GM18511 (cell line): ENCODE results near the gene PRIMPOL.
A peak's percentile ranks its signal among the peaks of the same experiment; 100 is the strongest.
"Not testable (repeated sequence)": the region's sequence is repeated elsewhere in the genome, so short reads cannot be mapped to it uniquely, and the experiment has no call there.

ENCODE experiments used
- ATAC-seq: cut with Tn5 transposase; IDR thresholded peaks from one replicate; pipeline ENCODE4 v1.9.1; 2021; ENCODE audit warnings: mild to moderate bottlenecking, moderate library complexity; ENCODE audit not compliant: unreplicated experiment

PRIMPOL gene, protein sequence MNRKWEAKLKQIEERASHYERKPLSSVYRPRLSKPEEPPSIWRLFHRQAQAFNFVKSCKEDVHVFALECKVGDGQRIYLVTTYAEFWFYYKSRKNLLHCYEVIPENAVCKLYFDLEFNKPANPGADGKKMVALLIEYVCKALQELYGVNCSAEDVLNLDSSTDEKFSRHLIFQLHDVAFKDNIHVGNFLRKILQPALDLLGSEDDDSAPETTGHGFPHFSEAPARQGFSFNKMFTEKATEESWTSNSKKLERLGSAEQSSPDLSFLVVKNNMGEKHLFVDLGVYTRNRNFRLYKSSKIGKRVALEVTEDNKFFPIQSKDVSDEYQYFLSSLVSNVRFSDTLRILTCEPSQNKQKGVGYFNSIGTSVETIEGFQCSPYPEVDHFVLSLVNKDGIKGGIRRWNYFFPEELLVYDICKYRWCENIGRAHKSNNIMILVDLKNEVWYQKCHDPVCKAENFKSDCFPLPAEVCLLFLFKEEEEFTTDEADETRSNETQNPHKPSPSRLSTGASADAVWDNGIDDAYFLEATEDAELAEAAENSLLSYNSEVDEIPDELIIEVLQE

DNA sequence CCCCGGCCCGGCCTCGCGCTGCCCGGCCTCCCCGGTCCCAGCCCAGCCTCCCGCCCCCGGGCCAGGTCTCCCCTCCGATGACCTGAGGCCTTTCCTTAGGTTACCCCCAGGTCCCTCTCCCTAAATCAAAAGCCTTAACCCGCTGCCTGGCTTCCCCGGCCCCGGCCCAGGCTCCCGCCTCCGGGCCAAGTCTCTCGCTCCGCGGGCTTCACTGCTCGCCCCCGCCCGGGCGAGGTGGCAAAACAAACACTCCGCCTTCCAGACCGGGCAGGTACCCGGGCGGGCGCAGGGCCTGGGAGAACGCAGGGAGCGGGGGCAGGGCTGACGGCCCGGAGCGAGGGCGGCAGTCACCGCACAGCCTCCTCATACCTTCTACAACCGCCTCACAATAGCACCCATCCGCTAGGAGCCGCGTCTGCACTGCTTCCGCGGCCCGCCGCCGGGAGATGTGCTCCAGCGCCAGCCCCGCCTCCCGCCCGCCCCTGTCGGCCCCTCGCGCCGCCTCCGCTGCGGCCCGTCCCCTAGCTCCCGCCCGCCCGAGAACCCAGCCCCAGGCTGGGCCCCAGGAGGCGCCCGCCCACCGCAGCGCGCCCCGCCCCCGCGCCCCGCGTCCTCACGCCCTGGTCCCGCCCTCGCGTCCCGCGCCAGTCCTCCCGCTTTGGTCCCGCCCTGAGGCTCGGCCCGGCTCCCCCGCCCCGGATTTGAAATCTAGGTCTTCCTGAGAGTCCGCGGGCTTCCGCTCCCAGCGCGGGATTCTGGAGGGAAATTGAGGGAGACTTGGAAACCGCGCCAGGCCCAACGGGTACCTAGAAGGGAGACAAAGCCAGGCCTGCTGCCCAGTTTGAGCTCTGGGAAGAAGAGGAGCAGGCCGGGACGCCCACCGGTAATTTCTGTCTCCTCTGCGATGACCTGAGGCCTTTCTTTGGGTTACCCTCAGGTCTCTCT is at the start of gene PRIMPOL, which contains the start of gene CASP3:
Gene PRIMPOL, plus strand, starts transcription at position 713 of the 945 bp plus-strand sequence. CDS start 7,403 bp downstream, outside the sequence.
Gene CASP3, minus strand, starts transcription at position 422 of the 945 bp plus-strand sequence. CDS start 10,994 bp downstream, outside the sequence.
- ATAC-seq: peak; percentile 84

DNA sequence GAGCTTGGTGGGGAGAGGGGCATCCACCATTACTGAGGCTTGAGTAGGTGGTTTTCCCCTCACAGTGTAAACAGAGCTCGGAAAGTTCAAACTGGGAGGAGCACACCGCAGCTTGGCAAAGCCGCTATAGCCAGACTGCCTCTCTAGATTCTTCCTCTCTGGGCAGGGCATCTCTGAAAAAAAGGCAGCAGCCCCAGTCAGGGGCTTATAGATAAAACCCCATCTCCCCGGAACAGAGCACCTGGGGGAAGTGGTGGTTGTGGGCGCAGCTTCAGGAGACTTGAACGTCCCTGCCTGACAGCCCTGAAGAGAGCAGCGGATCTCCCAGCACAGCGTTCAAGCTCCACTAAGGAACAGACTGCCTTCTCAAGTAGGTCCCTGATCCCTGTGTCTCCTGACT is 48.6 kb upstream of the PRIMPOL start:
- not testable (repeated sequence) for ATAC-seq

DNA sequence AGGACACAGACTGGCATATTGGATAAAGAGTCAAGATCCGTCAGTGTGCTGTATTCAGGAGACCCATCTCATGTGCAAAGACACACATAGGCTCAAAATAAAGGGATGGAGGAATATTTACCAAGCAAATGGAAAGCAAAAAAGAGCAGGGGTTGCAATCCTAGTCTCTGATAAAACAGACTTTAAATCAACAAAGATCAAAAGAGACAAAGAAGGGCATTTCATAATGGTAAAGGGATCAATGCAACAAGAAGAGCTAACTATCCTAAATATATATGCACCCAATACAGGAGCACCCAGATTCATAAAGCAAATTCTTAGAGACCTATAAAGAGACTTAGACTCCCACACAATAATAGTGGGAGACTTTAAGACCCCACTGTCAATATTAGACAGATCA is 46.7 kb upstream of the PRIMPOL start:
- ATAC-seq: not testable (repeated sequence)

- ATAC-seq: not testable (repeated sequence)
Observed at GRCh38 chr4:184607429-184607828, 42.1 kb upstream of the PRIMPOL start.

GRCh38 chr4:184612074-184612473 is 37.5 kb upstream of the PRIMPOL start:
- no peak for ATAC-seq

DNA sequence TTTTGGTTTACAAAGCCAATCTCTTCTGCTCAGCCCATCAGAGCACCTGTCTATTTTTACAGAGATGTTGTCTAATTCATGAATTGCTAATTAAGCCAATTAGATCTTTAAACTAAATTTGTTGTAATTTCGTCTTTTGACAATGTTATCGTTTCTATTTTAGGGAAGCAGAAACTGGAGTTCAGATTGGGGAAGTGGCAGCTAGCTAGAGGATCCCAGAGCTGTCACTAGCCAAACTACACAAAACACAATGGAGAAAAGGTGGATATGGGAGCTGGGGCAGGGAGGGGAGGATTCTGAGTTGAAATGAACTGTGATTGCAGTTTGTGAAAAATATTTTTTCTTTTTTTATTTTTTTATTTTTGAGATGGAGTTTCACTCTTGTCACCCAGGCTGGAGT is 36.1 kb upstream of the PRIMPOL start:
- no peak for ATAC-seq

DNA sequence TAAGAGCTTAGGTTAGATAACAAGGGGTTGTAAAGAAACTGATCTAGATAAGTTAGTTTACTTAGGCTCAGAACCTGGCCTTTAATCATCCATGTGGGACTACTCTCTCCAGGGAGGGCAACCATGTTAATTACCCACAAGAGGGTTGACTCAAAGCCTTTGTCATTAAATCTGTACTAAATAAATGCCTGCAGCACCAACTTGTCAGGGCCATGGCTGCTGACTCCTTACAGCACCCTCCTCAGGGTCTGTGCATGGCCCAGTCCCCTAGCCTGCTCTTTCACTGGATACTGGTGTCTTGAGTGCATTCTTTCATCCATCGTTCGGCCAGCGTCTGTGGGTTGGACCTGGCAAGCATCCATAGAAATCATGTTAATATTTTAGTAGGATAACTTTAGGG is 35.0 kb upstream of the PRIMPOL start:
- ATAC-seq: no peak

- not testable (repeated sequence) for ATAC-seq
Observed at GRCh38 chr4:184616168-184616567, 33.4 kb upstream of the PRIMPOL start.

- ATAC-seq: peak; percentile 90
Observed at GRCh38 chr4:184616633-184617551, 32.6 kb upstream of the PRIMPOL start.

DNA sequence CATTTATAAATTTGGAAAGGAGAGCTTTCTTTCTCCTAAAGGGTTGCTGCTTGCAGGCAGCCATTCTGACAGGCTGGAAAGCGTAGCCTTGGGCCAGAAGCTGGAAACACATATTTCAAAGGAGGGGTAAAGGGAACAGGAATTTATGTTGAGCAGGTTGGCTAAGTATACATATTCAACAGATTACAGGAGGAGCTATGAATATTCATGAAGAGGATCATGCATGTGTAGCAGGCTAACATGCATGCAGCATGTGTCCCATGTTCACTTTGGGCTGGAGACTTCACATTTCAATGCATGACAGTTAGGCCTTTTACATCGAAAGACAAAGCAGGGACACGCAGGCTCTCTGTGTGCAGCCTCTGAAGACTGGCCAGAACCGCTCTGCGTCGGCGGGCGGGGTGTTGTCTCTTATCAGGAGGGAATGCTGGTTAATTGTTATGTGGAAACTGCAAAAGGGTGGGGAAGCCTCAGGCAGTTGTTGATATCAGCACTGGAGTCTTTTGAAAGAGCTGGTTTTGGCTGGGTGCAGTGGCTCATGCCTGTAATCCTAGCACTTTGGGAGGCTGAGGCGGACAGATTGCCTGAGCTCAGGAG is 31.8 kb upstream of the PRIMPOL start:
- ATAC-seq: no peak

DNA sequence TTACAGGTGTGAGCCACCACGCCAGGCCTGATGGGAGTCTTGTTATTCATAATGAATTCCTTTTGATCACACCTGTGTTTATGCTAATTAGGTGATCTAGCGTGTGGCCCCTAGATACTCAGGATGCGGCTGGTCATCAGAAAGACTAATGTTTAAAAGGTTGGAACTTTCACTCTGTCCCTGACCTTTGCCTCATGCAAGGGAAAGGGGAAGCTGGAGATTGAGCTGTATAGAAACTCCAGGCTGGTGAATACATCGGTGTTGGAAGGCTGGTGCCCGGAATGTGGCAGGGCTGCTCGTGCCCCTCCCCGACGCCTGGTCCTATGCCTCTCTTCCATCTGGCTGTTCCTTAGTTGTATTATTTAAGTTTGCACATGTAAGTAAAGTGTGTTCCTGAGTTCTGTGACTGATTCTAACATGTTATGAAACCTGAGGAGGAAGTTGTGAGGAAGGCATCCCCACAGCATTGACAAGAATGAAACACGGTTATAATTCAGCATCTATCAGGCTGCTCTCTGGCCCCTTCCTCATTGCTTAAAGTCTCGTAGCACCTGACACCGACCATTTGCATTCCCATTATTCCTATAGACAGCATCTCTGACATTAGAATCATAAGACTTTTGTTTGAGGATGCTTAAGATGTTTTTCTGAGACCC is 29.2 kb upstream of the PRIMPOL start:
- ATAC-seq: no peak

DNA sequence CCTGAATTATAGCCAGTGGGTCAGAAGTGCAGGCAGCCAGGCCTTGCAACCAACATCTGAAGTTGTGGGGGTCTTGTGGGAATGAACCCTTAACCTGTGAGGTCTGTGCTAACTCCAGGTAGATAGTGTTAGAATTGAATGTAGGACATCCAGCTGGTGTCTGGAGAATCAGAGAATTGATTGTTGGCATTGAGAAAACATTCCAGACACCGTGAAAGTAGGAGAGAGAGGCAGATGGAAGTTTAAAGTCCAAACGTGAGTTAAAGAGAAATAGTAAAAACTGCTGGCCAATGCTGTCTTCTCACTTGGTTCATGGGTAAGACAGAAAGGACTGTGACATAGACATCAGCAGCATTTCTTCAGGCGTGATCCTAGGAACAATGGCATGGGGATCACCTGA is 28.0 kb upstream of the PRIMPOL start:
- no peak for ATAC-seq

DNA sequence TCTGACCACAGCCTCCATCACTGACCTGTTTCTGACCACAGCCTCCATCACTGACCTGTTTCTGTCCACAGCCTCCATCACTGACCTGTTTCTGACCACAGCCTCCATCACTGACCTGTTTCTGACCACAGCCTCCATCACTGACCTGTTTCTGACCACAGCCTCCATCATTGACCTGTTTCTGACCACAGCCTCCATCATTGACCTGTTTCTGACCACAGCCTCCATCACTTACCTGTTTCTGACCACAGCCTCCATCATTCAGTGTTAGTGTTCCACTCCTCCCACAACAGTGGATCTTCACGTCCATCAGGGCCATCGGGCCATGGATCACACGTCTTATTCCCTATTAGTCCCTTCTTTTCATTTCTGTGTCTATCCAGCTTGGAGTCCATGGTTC is 25.0 kb upstream of the PRIMPOL start:
- not testable (repeated sequence) for ATAC-seq

DNA sequence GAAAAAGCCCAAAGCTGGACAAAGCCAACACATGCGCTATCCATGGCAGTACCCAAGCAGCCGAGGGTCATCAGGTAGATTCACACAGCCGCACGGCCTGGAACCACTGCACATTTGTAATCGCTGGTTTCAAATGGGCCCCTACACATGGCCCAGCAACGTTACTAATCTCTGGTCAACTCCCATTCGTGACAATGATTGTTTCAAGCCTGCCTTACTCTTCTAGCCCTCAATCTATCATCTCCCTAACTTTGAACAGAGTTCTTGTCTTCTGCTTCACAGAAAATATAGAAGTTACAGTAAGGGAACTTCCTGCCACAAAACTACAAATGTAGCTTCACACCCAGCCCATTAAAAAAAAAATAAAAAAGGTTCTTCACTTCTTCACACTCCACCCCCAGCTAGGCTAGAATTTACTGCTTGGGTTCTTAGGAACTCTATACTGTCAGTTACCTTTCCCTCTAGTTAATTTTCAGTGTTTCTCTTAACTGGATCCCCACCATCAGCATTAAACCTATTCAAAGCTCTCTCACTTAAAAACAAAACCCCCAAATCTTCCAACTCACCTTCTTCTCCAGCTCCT is 24.5 kb upstream of the PRIMPOL start:
- no peak for ATAC-seq

DNA sequence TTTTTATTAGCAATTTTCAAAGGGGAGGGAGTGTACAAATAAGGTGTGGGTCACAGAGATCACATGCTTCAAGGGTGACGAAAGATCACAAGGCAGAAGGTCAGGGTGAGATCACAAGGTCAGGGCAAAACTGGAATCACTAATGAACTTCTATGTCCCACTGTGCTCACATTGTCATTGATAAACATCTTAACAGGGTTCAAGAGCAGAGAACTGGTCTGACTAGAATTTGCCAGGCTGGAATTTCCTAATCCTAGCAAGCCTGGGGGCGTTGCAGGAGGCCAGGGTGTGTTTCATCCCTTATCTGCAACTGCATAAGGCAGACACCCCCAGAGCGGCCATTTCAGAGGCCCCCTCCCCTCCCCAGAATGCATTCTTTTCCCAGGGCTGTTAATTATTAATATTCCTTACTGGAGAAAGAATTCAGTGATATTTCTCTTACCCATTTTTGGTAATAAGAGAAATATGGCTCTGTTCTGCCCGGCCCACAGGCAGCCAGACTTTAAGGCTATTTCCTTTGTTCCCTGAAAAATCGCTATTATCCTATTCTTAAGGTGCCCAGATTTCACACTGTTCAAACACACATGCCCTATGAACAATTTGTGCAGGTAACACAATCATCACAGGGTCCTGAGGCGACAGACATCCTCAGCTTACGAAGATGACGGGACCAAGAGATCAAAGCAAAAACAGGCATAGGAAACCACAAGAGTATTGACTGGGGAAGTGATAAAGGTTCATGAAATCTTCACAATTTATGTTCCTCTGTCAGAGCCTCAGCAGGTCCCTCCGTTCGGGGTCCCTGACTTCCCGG is 23.5 kb upstream of the PRIMPOL start:
- ATAC-seq: not testable (repeated sequence)

DNA sequence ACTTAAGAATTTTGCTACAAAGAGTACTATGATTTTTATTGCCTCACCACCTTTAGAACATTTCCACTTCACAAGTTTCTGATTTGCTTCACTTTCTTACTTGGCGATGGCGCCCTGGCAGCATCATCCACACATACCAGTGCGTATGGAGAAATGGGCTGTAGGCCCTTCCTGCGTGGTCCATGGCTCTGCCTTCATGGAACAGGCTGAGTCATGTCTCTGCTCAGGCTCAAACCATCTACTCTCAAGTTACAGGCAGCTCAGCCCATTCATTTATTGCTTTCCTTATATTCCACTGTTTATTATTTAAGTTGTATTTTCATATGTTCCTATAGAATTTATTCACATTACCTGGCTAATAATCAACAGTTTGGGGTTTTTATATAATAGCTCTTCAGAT is 21.4 kb upstream of the PRIMPOL start:
- ATAC-seq: no peak

DNA sequence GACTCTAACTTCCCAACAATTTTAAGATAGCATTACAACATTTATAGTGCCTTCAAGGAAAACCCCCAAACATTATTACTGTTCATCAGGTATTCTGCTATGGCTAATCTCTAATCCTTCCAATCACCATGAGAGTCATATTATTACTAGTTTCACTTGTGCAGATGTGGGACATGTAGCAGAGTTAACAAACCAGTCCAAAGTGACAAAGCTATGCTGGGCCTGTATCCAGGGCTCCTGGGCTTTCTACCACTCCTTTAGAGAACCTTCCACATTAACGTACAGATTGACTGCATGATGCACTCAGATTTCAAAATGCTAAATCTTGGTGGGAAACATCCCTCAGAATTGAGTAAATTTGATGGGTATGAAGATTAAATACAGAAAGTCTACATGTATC is 16.7 kb upstream of the PRIMPOL start:
- ATAC-seq: no peak

DNA sequence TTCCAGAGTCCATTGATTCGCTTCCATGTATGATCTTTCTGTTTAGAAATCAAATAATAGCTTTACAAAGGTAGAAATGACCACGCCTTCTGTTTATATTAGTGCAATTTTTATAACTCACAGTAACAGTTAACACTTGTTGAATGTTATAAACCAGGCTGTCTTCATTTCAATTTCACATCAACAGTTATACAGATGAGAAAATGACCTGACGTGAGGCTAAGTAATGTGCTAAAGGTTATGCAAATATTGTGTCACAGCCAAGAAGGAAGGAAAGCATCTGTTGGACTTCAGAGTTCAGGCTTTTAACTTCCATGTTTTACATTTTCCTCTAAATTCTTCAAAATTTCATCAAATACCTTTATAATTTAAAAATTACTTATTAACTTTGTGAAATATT is 14.2 kb upstream of the PRIMPOL start:
- no peak for ATAC-seq
